Adrenal gland (tissue), 12 donors: ENCODE measurements around the gene MCM10. TPM values are rescaled to one million over a fixed set of nuclear protein-coding genes. Genes with fewer than 3 reads are reported as not detected.

Experiments used
- DNase-seq, 7 donors: peaks; one replicate each; pipeline ENCODE4 v3.0.0-alpha.2; 2019 to 2020
- H3K27ac ChIP-seq, 5 donors: fragments of 200-600 bp; sonication (generic) in 4 of 5; 1 replicate in 3 of 5; 2 replicates in 2 of 5; pipeline versions ENCODE4 v1.5.1 to v1.8.0; 2016 to 2020; ENCODE audit warnings: mild to moderate bottlenecking in 1 of 5
- H3K27me3 ChIP-seq: fragments of 200-600 bp; 2 replicates; pipeline ENCODE4 v1.8.0; 2021
- H3K36me3 ChIP-seq, 2 donors: fragments of 200-600 bp; replicated peaks in 1 of 2; 1 replicate in 1 of 2; 2 replicates in 1 of 2; pipeline versions ENCODE4 v1.5.1 to v1.8.0; 2018 to 2022
- H3K4me1 ChIP-seq, 2 donors: fragments of 200-600 bp; replicated peaks in 1 of 2; 1 replicate in 1 of 2; 2 replicates in 1 of 2; pipeline versions ENCODE4 v1.5.1 to v1.8.0; 2018 to 2021
- H3K4me3 ChIP-seq, 4 donors: fragments of 200-600 bp; sonication (generic) in 3 of 4; one replicate each; pipeline ENCODE4 v1.5.1; 2016 to 2018
- H3K9me3 ChIP-seq, 3 donors: fragments of 200-600 bp; sonication (generic) in 1 of 3; replicated peaks in 1 of 3; 1 replicate in 2 of 3; 2 replicates in 1 of 3; pipeline versions ENCODE4 v1.5.1 to v1.8.0; 2016 to 2021
- POLR2A ChIP-seq, 2 donors: fragments of 450-650 bp; IDR thresholded peaks; one replicate each; pipeline ENCODE4 v1.6.1; 2017; ENCODE audit warnings: antibody characterized with exemption in 2 of 2, mild to moderate bottlenecking in 2 of 2, moderate library complexity in 1 of 2
- WGBS, 4 donors: extraction: QIAGEN DNeasy Blood & Tissue Kit in 2 of 4; methylation state at CpG; one replicate each; pipeline versions ENCODE4 v1.1.5 to v1.1.7; 2013 to 2017; 5-methylcytosine and 5-hydroxymethylcytosine counted together
- intact Hi-C, 2 donors: fragments of 100-400 bp; cut with DNase I; formaldehyde crosslinking; loops; one replicate each; pipeline versions ENCODE4 v1.14.1 to v1.15.0; 2022 to 2023
- polyA plus RNA-seq, 3 donors: library from polyadenylated mRNA; stranded (reverse); fragments of 200-250 nt in 2 of 3; fragments of 350-450 nt in 1 of 3; fragmentation: Illumina TruSeq in 1 of 3; extraction: RNeasy Lipid Tissue Mini Kit (QIAGEN cat#74804) in 1 of 3; gene quantifications; one replicate each; pipeline ENCODE4 v1.2.3, GENCODE V29; 2013 to 2014
- total RNA-seq, 9 donors: library from RNA; depleted of rRNA in 4 of 9; stranded (reverse); fragments of >200 nt in 4 of 9; fragments of 120-200 nt in 1 of 9; fragmentation: NEBNext Ultra II Directional in 1 of 9; extraction: Animal tissue kit (Norgen Biotek cat#: 25700) in 1 of 9; gene quantifications; one replicate each; pipeline versions ENCODE4 v1.1.0 to v1.2.4, GENCODE V29; 2013 to 2023
- TF ChIP-seq, protein P1 (sequence below), 6 experiments: fragments of 450-650 bp in 4 of 6; fragments of 200-600 bp in 2 of 6; sonication (generic) in 1 of 6; IDR thresholded peaks; 1 replicate in 5 of 6; 2 replicates in 1 of 6; pipeline versions ENCODE4 v1.5.1 to v1.8.0; 2016 to 2021; ENCODE audit warnings: antibody characterized with exemption in 6 of 6, mild to moderate bottlenecking in 2 of 6, moderate library complexity in 1 of 6
- donor health status: healthy with polysubstance abuse.
- donor health status: Bipolar disorder and iron deficiency.
- donor health status: DM: yes; HTN: yes; CAD: no.
- donor health status: DM: no; HTN: no; CAD: no.
- donor health status: DM: no; HTN: no; CAD: no.
- donor health status: DM: yes; HTN: yes; CAD: no.

The MCM10 gene
- total and polyA plus RNA-seq, 12 donors: 0.08 to 6.6 (median 0.57) TPM

DNA sequence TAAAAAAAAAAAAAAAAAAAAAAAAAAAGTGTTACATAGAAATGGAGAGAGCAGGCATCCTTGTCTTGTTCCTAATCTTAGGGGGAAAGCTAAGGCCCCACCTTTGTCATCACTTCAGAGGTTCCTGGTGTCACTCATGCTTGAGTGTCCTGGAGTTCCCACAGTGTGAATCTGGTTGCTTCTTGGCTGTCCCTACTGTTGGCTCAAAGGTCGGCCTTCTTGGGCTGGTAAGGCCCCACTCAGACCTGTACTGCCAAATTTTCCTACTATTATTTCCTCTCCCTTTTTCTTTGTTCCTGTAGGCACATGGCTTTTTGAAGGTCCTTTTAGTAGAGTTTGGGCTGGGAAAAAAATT lies 39.9 kb upstream of the MCM10 start:
- 91 to 100% (median 93%) methylated on average over 1 of the region's 1 CpG for WGBS, 4 donors
- TF ChIP-seq POLR2A (IDR thresholded peaks at IDR 0.05): no peak
- Histone ChIP-seq H3K9me3 (no peaks in the 10 kb centered on the region), H3K27ac (no peak overlapping the region), H3K4me1 (peaks cover 3 to 4% of the 10 kb centered on the region in 2 donors), H3K27me3 (no peaks in the 10 kb centered on the region), H3K36me3 (peaks cover 4 to 63% of the 10 kb centered on the region in 2 donors), H3K4me3 (no peak overlapping the region)
- intact Hi-C loops: no loop called here
- no peak for DNase-seq

DNA sequence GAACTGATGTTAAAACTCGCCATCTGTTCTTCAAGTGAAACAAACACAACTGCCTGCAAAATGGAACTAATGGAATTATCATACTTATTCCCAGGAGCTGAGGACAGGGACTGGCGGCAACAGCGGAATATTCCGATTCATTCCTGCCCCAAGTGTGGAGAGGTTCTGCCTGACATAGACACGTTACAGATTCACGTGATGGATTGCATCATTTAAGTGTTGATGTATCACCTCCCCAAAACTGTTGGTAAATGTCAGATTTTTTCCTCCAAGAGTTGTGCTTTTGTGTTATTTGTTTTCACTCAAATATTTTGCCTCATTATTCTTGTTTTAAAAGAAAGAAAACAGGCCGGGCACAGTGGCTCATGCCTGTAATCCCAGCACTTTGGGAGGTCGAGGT lies 24.7 kb upstream of the MCM10 start:
- 88 to 96% (median 91%) methylated on average over 8 of the region's 8 CpGs for WGBS, 4 donors
- Histone ChIP-seq H3K27me3 (no peaks in the 10 kb centered on the region), H3K4me3 (no peak overlapping the region), H3K27ac (no peak overlapping the region), H3K9me3 (no peaks in the 10 kb centered on the region), H3K36me3 (peaks cover 0 to 87% of the 10 kb centered on the region in 2 donors), H3K4me1 (no peaks in the 10 kb centered on the region)
- no peak for TF ChIP-seq POLR2A (IDR thresholded peaks at IDR 0.05)
- TF ChIP-seq, protein P1, sequence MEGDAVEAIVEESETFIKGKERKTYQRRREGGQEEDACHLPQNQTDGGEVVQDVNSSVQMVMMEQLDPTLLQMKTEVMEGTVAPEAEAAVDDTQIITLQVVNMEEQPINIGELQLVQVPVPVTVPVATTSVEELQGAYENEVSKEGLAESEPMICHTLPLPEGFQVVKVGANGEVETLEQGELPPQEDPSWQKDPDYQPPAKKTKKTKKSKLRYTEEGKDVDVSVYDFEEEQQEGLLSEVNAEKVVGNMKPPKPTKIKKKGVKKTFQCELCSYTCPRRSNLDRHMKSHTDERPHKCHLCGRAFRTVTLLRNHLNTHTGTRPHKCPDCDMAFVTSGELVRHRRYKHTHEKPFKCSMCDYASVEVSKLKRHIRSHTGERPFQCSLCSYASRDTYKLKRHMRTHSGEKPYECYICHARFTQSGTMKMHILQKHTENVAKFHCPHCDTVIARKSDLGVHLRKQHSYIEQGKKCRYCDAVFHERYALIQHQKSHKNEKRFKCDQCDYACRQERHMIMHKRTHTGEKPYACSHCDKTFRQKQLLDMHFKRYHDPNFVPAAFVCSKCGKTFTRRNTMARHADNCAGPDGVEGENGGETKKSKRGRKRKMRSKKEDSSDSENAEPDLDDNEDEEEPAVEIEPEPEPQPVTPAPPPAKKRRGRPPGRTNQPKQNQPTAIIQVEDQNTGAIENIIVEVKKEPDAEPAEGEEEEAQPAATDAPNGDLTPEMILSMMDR (IDR thresholded peaks at IDR 0.05): no peak
- intact Hi-C loops: no loop called here
- no peak for DNase-seq

DNA sequence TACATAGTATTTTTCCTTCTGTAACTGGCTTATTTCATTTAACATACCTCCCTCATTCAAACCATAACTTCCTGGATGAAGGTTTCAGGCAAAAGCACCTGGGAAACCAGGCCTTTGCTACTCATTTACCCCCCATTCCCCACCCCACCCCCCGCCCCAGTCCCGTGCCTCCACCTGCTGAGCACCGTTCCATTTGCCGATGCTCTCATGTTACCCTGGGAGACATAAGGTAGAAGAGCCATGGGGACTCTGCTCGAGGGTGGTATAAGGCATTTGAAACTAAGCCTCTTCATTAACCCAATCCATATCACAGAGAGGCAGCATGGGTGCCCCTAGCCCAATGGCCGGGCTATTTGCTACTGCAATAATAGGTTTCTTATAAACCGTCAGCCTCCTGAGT lies 22.2 kb upstream of the MCM10 start:
- TF ChIP-seq, protein P1 (IDR thresholded peaks at IDR 0.05): no peak
- TF ChIP-seq POLR2A (IDR thresholded peaks at IDR 0.05): no peak
- Histone ChIP-seq H3K27ac (no peak overlapping the region), H3K36me3 (peaks cover 0 to 62% of the 10 kb centered on the region in 2 donors), H3K4me1 (no peaks in the 10 kb centered on the region), H3K9me3 (no peaks in the 10 kb centered on the region), H3K4me3 (no peak overlapping the region), H3K27me3 (no peaks in the 10 kb centered on the region)
- DNase-seq: no peak
- intact Hi-C loops: no loop called here
- WGBS, 4 donors: 79 to 87% (median 82%) methylated on average over 7 of the region's 7 CpGs

- no peaks in the 10 kb centered on the region for H3K27me3 ChIP-seq
- whole genome bisulfite sequencing, 4 donors: 90 to 95% (median 94%) methylated on average over 2 of the region's 2 CpGs
- DNase-seq: no peak
- TF ChIP-seq POLR2A (IDR thresholded peaks at IDR 0.05): no peak
- TF ChIP-seq, protein P1 (IDR thresholded peaks at IDR 0.05): no peak
- H3K9me3 ChIP-seq: no peaks in the 10 kb centered on the region
- H3K27ac ChIP-seq: no peak overlapping the region
- intact Hi-C loops: no loop called here
- H3K4me3 ChIP-seq: no peak overlapping the region
- peaks cover 0 to 56% of the 10 kb centered on the region in 2 donors for H3K36me3 ChIP-seq
- H3K4me1 ChIP-seq: no peaks in the 10 kb centered on the region
These were observed 21.7 kb upstream of the MCM10 start for GRCh38 chr10:13139676-13140075.

DNA sequence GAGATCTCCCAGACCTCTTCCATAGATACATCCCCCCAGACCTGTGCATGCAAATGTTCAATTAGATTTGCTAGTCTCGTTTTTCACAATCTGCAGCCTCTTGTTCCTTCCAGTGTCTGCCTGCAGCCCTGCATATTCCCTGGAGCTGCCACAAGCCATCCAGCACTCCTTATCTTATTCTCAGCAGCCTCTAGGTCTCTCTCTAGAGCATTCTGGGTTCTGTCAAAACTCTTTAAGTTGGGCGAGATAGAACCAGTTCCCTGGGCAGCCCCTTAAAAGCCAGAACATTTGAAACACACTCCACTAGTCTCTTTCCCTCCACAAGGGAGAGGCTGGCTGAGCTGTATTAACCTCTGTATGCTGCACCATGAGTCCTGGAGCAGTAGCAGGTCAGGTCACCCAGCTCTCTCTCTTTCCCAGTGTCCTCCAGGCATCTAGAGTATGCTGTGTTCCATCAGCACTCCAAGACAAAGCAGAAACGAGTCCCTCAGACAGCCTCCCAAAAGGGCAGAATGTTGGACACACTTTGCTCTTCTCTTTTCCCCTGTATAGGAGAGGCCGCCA lies 20.6 kb upstream of the MCM10 start:
- WGBS, 4 donors: 83 to 88% (median 86%) methylated on average over 4 of the region's 4 CpGs
- Histone ChIP-seq H3K4me3 (no peak overlapping the region), H3K27me3 (no peaks in the 10 kb centered on the region), H3K9me3 (no peaks in the 10 kb centered on the region), H3K4me1 (no peaks in the 10 kb centered on the region), H3K27ac (no peak overlapping the region), H3K36me3 (peaks cover 0 to 46% of the 10 kb centered on the region in 2 donors)
- intact Hi-C loops: no loop called here
- TF ChIP-seq, protein P1 (IDR thresholded peaks at IDR 0.05): no peak
- TF ChIP-seq POLR2A (IDR thresholded peaks at IDR 0.05): no peak
- DNase-seq: no peak
